Fibroblast of lung (primary cell): Measurements from ENCODE around the gene TSPAN18. TPM values are rescaled to one million over a fixed set of nuclear protein-coding genes. Genes with fewer than 3 reads are reported as not detected.
A peak's percentile ranks its signal among the peaks of the same experiment; 100 is the strongest.

Source experiments
- DNase-seq, 2 donors: peaks; one replicate each; pipeline versions ENCODE4 v3.0.0 to v3.0.0-alpha.2; 2010; ENCODE audit warnings: low read depth in 2 of 2
- H2AFZ ChIP-seq: 2 replicates; pipeline ENCODE4 v1.5.1; 2012; ENCODE audit warnings: low read length, control low read depth, inconsistent platforms
- H3K27ac ChIP-seq: 2 replicates; pipeline ENCODE4 v1.5.1; 2011; ENCODE audit warnings: low read length, control low read depth; ENCODE audit not compliant: insufficient read depth
- H3K27me3 ChIP-seq: 2 replicates; pipeline ENCODE4 v1.5.1; 2011; ENCODE audit warnings: mild to moderate bottlenecking, low read length; ENCODE audit not compliant: control insufficient read depth, insufficient read depth
- H3K36me3 ChIP-seq: 2 replicates; pipeline ENCODE4 v1.5.1; 2011; ENCODE audit warnings: low read length; ENCODE audit not compliant: control insufficient read depth, insufficient read depth
- H3K4me1 ChIP-seq: 2 replicates; pipeline ENCODE4 v1.5.1; 2011; ENCODE audit warnings: low read length; ENCODE audit not compliant: control insufficient read depth, insufficient read depth; ENCODE audit errors: extremely low read depth
- H3K4me2 ChIP-seq: 2 replicates; pipeline ENCODE4 v1.5.1; 2011; ENCODE audit warnings: low read length, control low read depth; ENCODE audit not compliant: insufficient read depth; ENCODE audit errors: extremely low read depth
- H3K4me3 ChIP-seq, 4 experiments: fragments of 200-600 bp in 1 of 4; sonication (generic) in 1 of 4; replicated peaks in 1 of 4; 2 replicates each; pipeline ENCODE4 v1.5.1; 2011 to 2016; ENCODE audit warnings: low read length in 4 of 4, low read depth in 3 of 4, mild to moderate bottlenecking in 3 of 4, control low read depth in 2 of 4, inconsistent platforms in 1 of 4, mixed read lengths in 1 of 4; ENCODE audit not compliant: insufficient read depth in 1 of 4; ENCODE audit errors: control extremely low read depth in 1 of 4
- H3K79me2 ChIP-seq: 2 replicates; pipeline ENCODE4 v1.5.1; 2012; ENCODE audit warnings: mild to moderate bottlenecking, low read length, inconsistent platforms; ENCODE audit not compliant: control insufficient read depth, insufficient read depth
- H3K9ac ChIP-seq: 2 replicates; pipeline ENCODE4 v1.5.1; 2011; ENCODE audit warnings: mild to moderate bottlenecking, low read length, control low read depth; ENCODE audit not compliant: insufficient read depth
- H3K9me3 ChIP-seq: 2 replicates; pipeline ENCODE4 v1.5.1; 2012; ENCODE audit warnings: low read depth, low read length; ENCODE audit not compliant: control insufficient read depth, insufficient read depth
- H4K20me1 ChIP-seq: 2 replicates; pipeline ENCODE4 v1.5.1; 2011; ENCODE audit warnings: low read length; ENCODE audit not compliant: control insufficient read depth, insufficient read depth; ENCODE audit errors: extremely low read depth
- CTCF ChIP-seq, 2 donors: IDR thresholded peaks in 1 of 2; conservative IDR thresholded peaks in 1 of 2; 1 replicate in 1 of 2; 2 replicates in 1 of 2; pipeline ENCODE4 v1.5.1; 2011 to 2012; ENCODE audit warnings: low read length in 2 of 2, control low read depth in 1 of 2, inconsistent platforms in 1 of 2, low read depth in 1 of 2, mild to moderate bottlenecking in 1 of 2
- EZH2 ChIP-seq: IDR thresholded peaks from 2 replicates; pipeline ENCODE4 v1.5.1; 2012; ENCODE audit warnings: low read length, control low read depth, mild to moderate bottlenecking; ENCODE audit errors: missing control alignments
- polyA plus RNA-seq, 2 donors: library from polyadenylated mRNA; depleted of rRNA in 1 of 2; stranded (reverse) in 1 of 2; unstranded in 1 of 2; fragments of >200 nt; gene quantifications; 2 replicates each; pipeline ENCODE4 v1.2.1, GENCODE V29; 2011 to 2012; ENCODE audit warnings: missing spikeins in 1 of 2
- total RNA-seq: library from RNA; depleted of rRNA; stranded (reverse); fragments of >200 nt; gene quantifications from 2 replicates; pipeline ENCODE4 v1.2.1, GENCODE V29; 2014

The TSPAN18 gene
- total and polyA plus RNA-seq, 2 donors (not counting 1 experiment from before 2014, with no cell fraction given) = 0.15 TPM; not detected in 1

GRCh38 chr11:44784436-44784760 is 57.6 kb downstream of the TSPAN18 start:
- DNase-seq = no peak

GRCh38 chr11:44784851-44785250 is 58.1 kb downstream of the TSPAN18 start:
- Histone ChIP-seq H3K79me2 (no peaks in the 10 kb centered on the region), H3K9ac (no peak overlapping the region), H3K4me1 (no peaks in the 10 kb centered on the region), H3K9me3 (no peaks in the 10 kb centered on the region), H3K4me2 (no peak overlapping the region), H3K4me3 (no peak overlapping the region), H2AFZ (no peak overlapping the region), H3K36me3 (no peaks in the 10 kb centered on the region), H4K20me1 (no peaks in the 10 kb centered on the region), H3K27me3 (peaks cover 18% of the 10 kb centered on the region), H3K27ac (no peak overlapping the region)
- TF ChIP-seq EZH2 (no peak), CTCF (conservative IDR thresholded peaks at IDR 0.05 in 1 of 2, IDR thresholded peaks at IDR 0.05 in 1 of 2; ENCODE audit: low read depth in 1 of 2, low read length in 2 of 2) (no peak)
- DNase-seq = no peak

More at GRCh38 chr11:44784436-44784760, 57.6 kb downstream of the TSPAN18 start:
- Histone ChIP-seq H3K4me3 (no peak overlapping the region), H3K4me2 (no peak overlapping the region), H3K36me3 (no peaks in the 10 kb centered on the region), H3K9me3 (no peaks in the 10 kb centered on the region), H3K79me2 (no peaks in the 10 kb centered on the region), H3K27me3 (peaks cover 18% of the 10 kb centered on the region), H2AFZ (no peak overlapping the region), H3K27ac (no peak overlapping the region), H3K9ac (no peak overlapping the region), H3K4me1 (no peaks in the 10 kb centered on the region), H4K20me1 (no peaks in the 10 kb centered on the region)
- TF ChIP-seq EZH2 (no peak), CTCF (conservative IDR thresholded peaks at IDR 0.05 in 1 of 2, IDR thresholded peaks at IDR 0.05 in 1 of 2; ENCODE audit: low read depth in 1 of 2, low read length in 2 of 2) (no peak)

- Histone ChIP-seq H4K20me1 (no peaks in the 10 kb centered on the region), H3K79me2 (no peaks in the 10 kb centered on the region), H3K4me1 (no peaks in the 10 kb centered on the region), H3K4me3 (no peak overlapping the region), H3K36me3 (no peaks in the 10 kb centered on the region), H3K4me2 (no peak overlapping the region), H3K9ac (no peak overlapping the region), H3K9me3 (no peaks in the 10 kb centered on the region), H3K27me3 (peaks cover 15% of the 10 kb centered on the region), H3K27ac (no peak overlapping the region), H2AFZ (no peak overlapping the region)
- TF ChIP-seq CTCF (conservative IDR thresholded peaks at IDR 0.05 in 1 of 2, IDR thresholded peaks at IDR 0.05 in 1 of 2; ENCODE audit: low read depth in 1 of 2, low read length in 2 of 2) = peak in 1 of 2 donors; percentile 11
- TF ChIP-seq EZH2 = no peak
- no peak for DNase-seq
Measured at GRCh38 chr11:44785856-44786607, 59.3 kb downstream of the TSPAN18 start.
